ENCODE data around the gene SIPA1L3.

- TF ChIP-seq CTCF (IDR thresholded peaks at IDR 0.05; ENCODE audit: low read depth, low read length): no peak
- no peak for TF ChIP-seq POLR2A (IDR thresholded peaks at IDR 0.05; ENCODE audit: extremely low read depth, insufficient read length)
- no peak for TF ChIP-seq MYC (IDR thresholded peaks at IDR 0.05; ENCODE audit: low read depth, low read length)
Observed at GRCh38 chr19:38093154-38093553, 186.1 kb downstream of the SIPA1L3 start.

Data from NB4 (cell line).